Measurements from ENCODE around the gene CCDC197. TPM values are rescaled to one million over a fixed set of nuclear protein-coding genes. Genes with fewer than 3 reads are reported as not detected.

The CCDC197 gene
- total and polyA plus RNA-seq, 2 of the 4 experiments (the other 2 are of a cell fraction) = not detected

DNA sequence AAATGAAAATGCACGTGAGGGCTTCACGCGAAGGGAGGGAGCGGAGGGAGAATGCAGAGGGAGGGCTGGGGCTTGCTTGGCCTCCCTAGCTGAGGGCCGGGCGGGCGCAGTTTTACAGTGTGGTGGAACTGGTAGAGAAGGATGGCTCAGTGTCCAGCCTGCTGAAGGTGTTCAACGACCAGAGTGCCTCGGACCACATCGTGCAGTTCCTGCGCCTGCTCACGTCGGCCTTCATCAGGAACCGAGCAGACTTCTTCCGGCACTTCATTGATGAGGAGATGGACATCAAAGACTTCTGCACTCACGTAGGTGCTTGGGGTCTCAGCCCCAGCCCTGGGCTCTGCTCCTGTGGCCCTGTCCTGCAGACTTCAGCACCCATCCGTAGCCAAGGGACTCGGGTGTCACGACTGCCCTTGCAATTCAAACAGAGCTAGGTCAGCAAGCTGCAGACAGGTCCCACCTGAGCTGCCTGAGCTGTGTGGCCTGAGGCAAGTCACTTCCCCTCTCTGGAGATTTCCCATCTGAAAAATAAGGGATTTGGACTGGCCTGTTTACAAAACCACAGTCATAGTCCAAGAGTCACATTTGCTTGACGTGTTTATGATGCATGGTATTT lies 47.5 kb downstream of the CCDC197 start:
- no peak overlapping the region for H3K18ac ChIP-seq (ENCODE audit: low read depth, low read length)
- no peak overlapping the region for H3K56ac ChIP-seq (ENCODE audit: extremely low read depth, insufficient read depth, low read length)
- no peaks in the 10 kb centered on the region for H3K27me3 ChIP-seq (ENCODE audit: control insufficient read depth, insufficient read depth, low read length)
- no peak overlapping the region for H4K91ac ChIP-seq (ENCODE audit: insufficient read depth, low read depth, low read length)
- no peak overlapping the region for H3K23ac ChIP-seq (ENCODE audit: low read depth, low read length)
- no peak overlapping the region for H2AK9ac ChIP-seq (replicated peaks; ENCODE audit: low read depth, low read length, poor library complexity)
- no peak for ATAC-seq (ENCODE audit: low read depth)
- 95% methylated on average over 16 of the region's 20 CpGs; no CpG with 5 or more reads in 1 of the 2 experiments for WGBS, 2 experiments (ENCODE audit: extremely low coverage in 2 of 2, insufficient read length in 1 of 2)
- no peak overlapping the region for H2BK120ac ChIP-seq (ENCODE audit: low read depth, low read length)
- no peak overlapping the region for H3K4me2 ChIP-seq (ENCODE audit: low read depth, low read length)
- H3K9me3 ChIP-seq (ENCODE audit: control insufficient read depth, insufficient read depth, low read length) = no peaks in the 10 kb centered on the region
- H2AFZ ChIP-seq (replicated peaks; ENCODE audit: low read length, poor library complexity) = no peak overlapping the region
- H3K27ac ChIP-seq (ENCODE audit: insufficient read depth, low read length) = no peak overlapping the region
- H3K36me3 ChIP-seq (ENCODE audit: control insufficient read depth, insufficient read depth, low read length) = peaks cover 46% of the 10 kb centered on the region
- H2BK15ac ChIP-seq (ENCODE audit: low read depth, low read length) = no peak overlapping the region
- H3K4ac ChIP-seq (ENCODE audit: low read depth, low read length) = no peak overlapping the region
- TF ChIP-seq POLR2A (IDR thresholded peaks at IDR 0.05; ENCODE audit: low read depth, low read length) (no peak), CEBPB (IDR thresholded peaks at IDR 0.05; ENCODE audit: low read depth, low read length) (no peak), RCOR1 (IDR thresholded peaks at IDR 0.05; ENCODE audit: insufficient replicate concordance, low read length) (no peak), MXI1 (IDR thresholded peaks at IDR 0.05; ENCODE audit: borderline replicate concordance, low read depth, low read length) (no peak), RFX5 (IDR thresholded peaks at IDR 0.05; ENCODE audit: low read depth, low read length) (no peak), BHLHE40 (IDR thresholded peaks at IDR 0.05; ENCODE audit: low read depth, low read length) (no peak), MAZ (IDR thresholded peaks at IDR 0.05; ENCODE audit: borderline replicate concordance, low read depth, low read length) (no peak), NFE2L2 (IDR thresholded peaks at IDR 0.05; ENCODE audit: low read depth, low read length) (no peak), FOS (IDR thresholded peaks at IDR 0.05; ENCODE audit: low read depth, low read length) (no peak), MAFK (IDR thresholded peaks at IDR 0.05; ENCODE audit: low read depth, low read length) (no peak), SMC3 (IDR thresholded peaks at IDR 0.05; ENCODE audit: low read depth, low read length) (no peak), RAD21 (IDR thresholded peaks at IDR 0.05; ENCODE audit: low read length) (no peak), CHD1 (IDR thresholded peaks at IDR 0.05; ENCODE audit: low read depth, low read length) (no peak)
- TF ChIP-seq, protein P1, sequence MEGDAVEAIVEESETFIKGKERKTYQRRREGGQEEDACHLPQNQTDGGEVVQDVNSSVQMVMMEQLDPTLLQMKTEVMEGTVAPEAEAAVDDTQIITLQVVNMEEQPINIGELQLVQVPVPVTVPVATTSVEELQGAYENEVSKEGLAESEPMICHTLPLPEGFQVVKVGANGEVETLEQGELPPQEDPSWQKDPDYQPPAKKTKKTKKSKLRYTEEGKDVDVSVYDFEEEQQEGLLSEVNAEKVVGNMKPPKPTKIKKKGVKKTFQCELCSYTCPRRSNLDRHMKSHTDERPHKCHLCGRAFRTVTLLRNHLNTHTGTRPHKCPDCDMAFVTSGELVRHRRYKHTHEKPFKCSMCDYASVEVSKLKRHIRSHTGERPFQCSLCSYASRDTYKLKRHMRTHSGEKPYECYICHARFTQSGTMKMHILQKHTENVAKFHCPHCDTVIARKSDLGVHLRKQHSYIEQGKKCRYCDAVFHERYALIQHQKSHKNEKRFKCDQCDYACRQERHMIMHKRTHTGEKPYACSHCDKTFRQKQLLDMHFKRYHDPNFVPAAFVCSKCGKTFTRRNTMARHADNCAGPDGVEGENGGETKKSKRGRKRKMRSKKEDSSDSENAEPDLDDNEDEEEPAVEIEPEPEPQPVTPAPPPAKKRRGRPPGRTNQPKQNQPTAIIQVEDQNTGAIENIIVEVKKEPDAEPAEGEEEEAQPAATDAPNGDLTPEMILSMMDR (conservative IDR thresholded peaks at IDR 0.05; ENCODE audit: low read depth, low read length) = no peak
- TF ChIP-seq, protein P2, sequence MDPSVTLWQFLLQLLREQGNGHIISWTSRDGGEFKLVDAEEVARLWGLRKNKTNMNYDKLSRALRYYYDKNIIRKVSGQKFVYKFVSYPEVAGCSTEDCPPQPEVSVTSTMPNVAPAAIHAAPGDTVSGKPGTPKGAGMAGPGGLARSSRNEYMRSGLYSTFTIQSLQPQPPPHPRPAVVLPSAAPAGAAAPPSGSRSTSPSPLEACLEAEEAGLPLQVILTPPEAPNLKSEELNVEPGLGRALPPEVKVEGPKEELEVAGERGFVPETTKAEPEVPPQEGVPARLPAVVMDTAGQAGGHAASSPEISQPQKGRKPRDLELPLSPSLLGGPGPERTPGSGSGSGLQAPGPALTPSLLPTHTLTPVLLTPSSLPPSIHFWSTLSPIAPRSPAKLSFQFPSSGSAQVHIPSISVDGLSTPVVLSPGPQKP (IDR thresholded peaks at IDR 0.05; ENCODE audit: borderline replicate concordance, low read depth, low read length) = no peak
- TF ChIP-seq, protein P3, sequence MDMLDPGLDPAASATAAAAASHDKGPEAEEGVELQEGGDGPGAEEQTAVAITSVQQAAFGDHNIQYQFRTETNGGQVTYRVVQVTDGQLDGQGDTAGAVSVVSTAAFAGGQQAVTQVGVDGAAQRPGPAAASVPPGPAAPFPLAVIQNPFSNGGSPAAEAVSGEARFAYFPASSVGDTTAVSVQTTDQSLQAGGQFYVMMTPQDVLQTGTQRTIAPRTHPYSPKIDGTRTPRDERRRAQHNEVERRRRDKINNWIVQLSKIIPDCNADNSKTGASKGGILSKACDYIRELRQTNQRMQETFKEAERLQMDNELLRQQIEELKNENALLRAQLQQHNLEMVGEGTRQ (IDR thresholded peaks at IDR 0.05; ENCODE audit: low read depth, low read length) = no peak
- no peak overlapping the region for H3K9ac ChIP-seq (ENCODE audit: low read depth, low read length)
- peaks cover 0 to 11% of the 10 kb centered on the region in 2 experiments; a peak in 1 of 4 replicates for H3K79me1 ChIP-seq (ENCODE audit: low read depth in 1 of 2, low read length in 2 of 2)
- intact Hi-C loops (cut with micrococcal nuclease) (no loop called here), in situ Hi-C loops (cut with MboI; ENCODE audit: low sequenced_read_pairs) (no loop called here), dilution Hi-C loops (cut with HindIII; ENCODE audit: low sequenced_read_pairs, unreplicated experiment) (no loop called here)
- H2AK5ac ChIP-seq (ENCODE audit: low read depth, low read length) = no peak overlapping the region
- H3K14ac ChIP-seq (replicated peaks; ENCODE audit: low read depth, low read length) = no peak overlapping the region
- CTCF ChIA-PET = interaction anchor here (1.4 kb wide), 1 partner anchor 92 kb away, joined by 3 read pairs; no protein-coding TSS in a partner anchor
- H4K20me1 ChIP-seq (ENCODE audit: insufficient read depth, low read length) = no peaks in the 10 kb centered on the region; the same call in 1 of the 2 replicates
- H2BK20ac ChIP-seq (ENCODE audit: low read depth, low read length) = no peak overlapping the region
- H3K4me1 ChIP-seq (ENCODE audit: control insufficient read depth, insufficient read depth, low read length) = peaks cover 9% of the 10 kb centered on the region
- DNase-seq = no peak
- POLR2A ChIA-PET (ENCODE audit: unreplicated experiment) = no interaction called here
- no TSS peak for BruUV-seq (replicated peaks)
- H3K4me3 ChIP-seq (ENCODE audit: insufficient read depth, low read depth, low read length) = no peak overlapping the region
- H3K9me1 ChIP-seq (ENCODE audit: insufficient read depth, low read length) = no peaks in the 10 kb centered on the region
- no peak overlapping the region for H4K8ac ChIP-seq (ENCODE audit: low read depth in 2 of 2, low read length in 2 of 2)
- H2BK5ac ChIP-seq (ENCODE audit: low read depth, low read length, poor library complexity, severe bottlenecking) = no peak overlapping the region
- no peak overlapping the region for H4K5ac ChIP-seq (ENCODE audit: low read depth, low read length)

All from IMR-90 (cell line).